LNCAP (cell line): ENCODE results near the gene AGRN.

Experiments used
- TF ChIP-seq, protein P1 (sequence below): fragments of 450-650 bp; IDR thresholded peaks from 2 replicates; pipeline ENCODE4 v1.5.1; 2017; ENCODE audit warnings: mild to moderate bottlenecking

Gene AGRN

DNA sequence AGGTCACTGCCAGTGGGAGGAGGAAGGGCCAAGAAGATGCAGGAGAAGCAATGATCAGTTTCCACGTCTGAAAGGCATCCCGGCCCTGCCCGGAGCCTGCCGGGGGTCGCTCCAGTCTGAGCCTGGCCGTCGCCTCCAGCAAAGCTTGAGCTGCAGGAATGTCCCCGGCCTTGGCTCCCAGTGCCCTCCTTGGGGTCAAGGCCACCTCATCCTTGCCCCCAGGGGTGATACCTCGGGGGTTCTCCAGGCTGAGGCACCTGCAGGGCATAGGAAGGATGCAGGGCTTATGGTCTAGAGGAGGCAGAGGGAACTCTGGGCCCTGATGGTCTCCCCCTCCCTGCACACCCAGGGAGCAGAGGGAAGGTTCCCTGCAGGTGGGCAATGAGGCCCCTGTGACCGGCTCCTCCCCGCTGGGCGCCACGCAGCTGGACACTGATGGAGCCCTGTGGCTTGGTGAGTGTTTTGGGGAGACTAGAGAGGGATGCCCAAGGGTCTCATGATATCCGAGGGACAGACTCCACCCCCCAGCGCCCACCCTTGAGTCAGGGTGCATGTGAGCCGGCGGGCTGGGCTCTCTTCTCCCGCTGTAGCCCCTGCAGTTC, 34.3 kb downstream of the AGRN start:
- TF ChIP-seq, protein P1, sequence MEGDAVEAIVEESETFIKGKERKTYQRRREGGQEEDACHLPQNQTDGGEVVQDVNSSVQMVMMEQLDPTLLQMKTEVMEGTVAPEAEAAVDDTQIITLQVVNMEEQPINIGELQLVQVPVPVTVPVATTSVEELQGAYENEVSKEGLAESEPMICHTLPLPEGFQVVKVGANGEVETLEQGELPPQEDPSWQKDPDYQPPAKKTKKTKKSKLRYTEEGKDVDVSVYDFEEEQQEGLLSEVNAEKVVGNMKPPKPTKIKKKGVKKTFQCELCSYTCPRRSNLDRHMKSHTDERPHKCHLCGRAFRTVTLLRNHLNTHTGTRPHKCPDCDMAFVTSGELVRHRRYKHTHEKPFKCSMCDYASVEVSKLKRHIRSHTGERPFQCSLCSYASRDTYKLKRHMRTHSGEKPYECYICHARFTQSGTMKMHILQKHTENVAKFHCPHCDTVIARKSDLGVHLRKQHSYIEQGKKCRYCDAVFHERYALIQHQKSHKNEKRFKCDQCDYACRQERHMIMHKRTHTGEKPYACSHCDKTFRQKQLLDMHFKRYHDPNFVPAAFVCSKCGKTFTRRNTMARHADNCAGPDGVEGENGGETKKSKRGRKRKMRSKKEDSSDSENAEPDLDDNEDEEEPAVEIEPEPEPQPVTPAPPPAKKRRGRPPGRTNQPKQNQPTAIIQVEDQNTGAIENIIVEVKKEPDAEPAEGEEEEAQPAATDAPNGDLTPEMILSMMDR = no peak

- TF ChIP-seq, protein P1 = no peak
Observed at GRCh38 chr1:1054971-1055370, 35.1 kb downstream of the AGRN start.

- TF ChIP-seq, protein P1 = no peak
Observed at GRCh38 chr1:1055841-1056736, 36.2 kb downstream of the AGRN start.

DNA sequence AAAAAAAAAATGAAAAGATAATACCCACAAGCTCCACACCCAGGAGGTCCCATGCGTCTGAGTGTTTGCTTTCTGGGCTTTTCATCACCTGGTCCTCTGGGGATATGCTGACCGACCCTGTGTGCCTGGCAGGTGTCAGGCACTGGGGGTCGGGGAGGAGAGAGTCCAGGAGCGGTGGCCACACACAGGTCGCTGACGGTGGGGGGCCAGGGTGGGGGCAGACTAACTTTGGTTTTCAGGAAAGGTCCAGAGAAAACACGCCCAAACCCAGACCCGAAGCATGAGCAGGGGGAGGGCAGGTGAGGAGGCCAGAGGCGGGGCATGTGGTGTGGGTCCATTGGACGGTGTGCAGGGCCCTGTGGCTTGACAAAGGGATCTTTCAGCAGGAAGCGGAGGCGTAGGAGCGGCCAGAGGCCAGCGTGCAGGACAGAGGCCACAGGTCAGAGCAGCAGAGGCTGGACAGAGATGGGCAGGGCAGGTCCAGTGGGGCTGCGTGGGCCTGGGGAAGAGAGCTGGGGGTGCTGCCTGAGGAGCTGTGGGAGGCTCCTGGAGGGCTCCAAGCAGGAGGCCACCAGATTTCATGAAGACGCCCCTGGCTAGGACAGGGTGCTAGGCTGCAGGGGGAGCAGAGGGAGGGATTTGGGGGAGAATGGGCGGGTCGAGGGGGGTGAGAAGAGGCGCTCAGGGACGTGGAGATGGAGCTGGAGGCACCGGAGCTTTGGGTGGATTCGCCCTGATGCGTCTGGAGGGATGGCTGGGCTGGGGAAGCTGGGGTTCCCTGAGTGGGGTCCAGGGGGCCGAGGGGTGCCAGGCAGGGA, 38.4 kb downstream of the AGRN start:
- TF ChIP-seq, protein P1 = no peak

- TF ChIP-seq, protein P1 = peak; percentile 67
Observed at GRCh38 chr1:1058921-1059493, 39.1 kb downstream of the AGRN start.

DNA sequence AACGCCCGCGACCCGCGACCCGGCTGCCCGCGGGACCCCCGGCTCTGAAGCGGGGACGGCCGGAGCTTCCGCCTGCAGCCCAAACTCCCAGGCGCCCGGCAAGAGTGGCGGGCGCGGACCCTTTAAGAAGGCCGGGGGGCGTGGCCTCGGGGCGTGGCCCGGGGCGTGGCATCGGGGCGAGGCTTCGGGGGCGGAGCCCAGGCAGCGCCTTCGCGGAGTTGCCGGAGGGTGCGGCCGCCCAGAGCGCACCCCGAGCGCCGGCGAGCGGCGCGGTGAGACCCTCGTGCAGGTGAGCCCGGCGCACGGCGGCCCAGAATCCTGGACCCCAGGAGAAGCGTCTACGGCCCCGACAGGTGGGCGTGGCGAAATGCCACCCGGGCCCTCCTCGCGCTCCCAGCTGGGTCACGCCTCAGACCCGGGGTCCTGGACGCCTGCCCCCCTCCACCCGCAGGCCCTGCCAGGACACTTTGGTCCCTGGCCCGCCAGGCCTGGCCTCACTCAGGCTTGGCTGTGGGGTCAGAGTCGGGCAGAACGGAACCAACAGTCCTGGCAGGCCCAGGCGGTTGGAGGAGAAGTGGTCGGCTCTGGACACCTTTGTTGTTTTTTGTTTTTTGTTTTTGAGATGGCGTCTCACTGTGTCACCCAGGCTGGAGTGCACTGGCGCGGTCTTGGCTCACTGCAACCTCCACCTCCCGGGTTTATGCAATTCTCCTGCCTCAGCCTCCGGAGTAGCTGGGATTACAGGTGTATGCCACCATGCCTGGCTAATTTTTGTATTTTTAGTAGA, 39.8 kb downstream of the AGRN start:
- TF ChIP-seq, protein P1 = peak; percentile 13; the same call in 1 of the 2 replicates
